Spleen (tissue), 7 donors: ENCODE measurements around the gene ABO.
"Not testable (repeated sequence)": the region's sequence is repeated elsewhere in the genome, so short reads cannot be mapped to it uniquely, and the experiment has no call there.

Experiments used
- CTCF ChIP-seq, 11 experiments: fragments of 200-600 bp in 7 of 11; fragments of 450-650 bp in 4 of 11; sonication (generic) in 4 of 11; IDR thresholded peaks in 8 of 11; conservative IDR thresholded peaks in 3 of 11; 1 replicate in 7 of 11; 2 replicates in 4 of 11; pipeline versions ENCODE4 v1.4.0 to v1.8.0; 2016 to 2021; ENCODE audit warnings: antibody characterized with exemption in 11 of 11, inconsistent platforms in 4 of 11, mild to moderate bottlenecking in 1 of 11
- POLR2A ChIP-seq, 3 donors: fragments of 450-650 bp; IDR thresholded peaks; one replicate each; pipeline ENCODE4 v1.5.1; 2017; ENCODE audit warnings: antibody characterized with exemption in 3 of 3, mild to moderate bottlenecking in 1 of 3
- POLR2AphosphoS5 ChIP-seq, 3 donors: sonication (generic); formaldehyde crosslinking; IDR thresholded peaks; one replicate each; pipeline ENCODE4 v1.5.1; 2017; ENCODE audit warnings: antibody characterized with exemption in 3 of 3
- donor health status: DM: no; HTN: no; CAD: no; lungs with moderate emphysema.
- donor health status: DM: no; HTN: no; CAD: no.
- donor health status: DM: no; HTN: no; CAD: no.

GRCh38 chr9:133218049-133218975, 56.7 kb downstream of the ABO start:
- not testable (repeated sequence) for TF ChIP-seq CTCF (IDR thresholded peaks at IDR 0.05 in 8 of 11, conservative IDR thresholded peaks at IDR 0.05 in 3 of 11); POLR2A (IDR thresholded peaks at IDR 0.05); POLR2AphosphoS5 (IDR thresholded peaks at IDR 0.05)
